Effector memory CD8-positive, alpha-beta T cell (primary cell): ENCODE data around the gene WT1.

ENCODE experiments used
- ATAC-seq: fragments of 150-1000 bp; cut with Tn5 transposase; replicated peaks from 2 replicates; pipeline ENCODE4 v1.10.0; 2021; ENCODE audit warnings: mild to moderate bottlenecking, moderate library complexity
- DNase-seq, 3 experiments: peaks; one replicate each; pipeline ENCODE4 v3.0.0; 2021
- H3K27ac Mint-ChIP-seq, 2 donors: one replicate each; pipeline ENCODE4 v1.8.0; 2022; ENCODE audit warnings: mild to moderate bottlenecking in 2 of 2, mixed read lengths in 2 of 2, moderate library complexity in 2 of 2
- H3K27me3 Mint-ChIP-seq, 2 donors: one replicate each; pipeline ENCODE4 v1.8.0; 2022; ENCODE audit warnings: mixed read lengths in 2 of 2
- H3K36me3 Mint-ChIP-seq: one replicate; pipeline ENCODE4 v1.8.0; 2022; ENCODE audit warnings: mild to moderate bottlenecking, moderate library complexity, mixed read lengths; ENCODE audit not compliant: insufficient read depth
- H3K4me1 Mint-ChIP-seq, 2 donors: one replicate each; pipeline ENCODE4 v1.8.0; 2022; ENCODE audit warnings: low read depth in 2 of 2, mixed read lengths in 2 of 2
- H3K4me3 Mint-ChIP-seq, 2 donors: one replicate each; pipeline ENCODE4 v1.8.0; 2022; ENCODE audit warnings: mild to moderate bottlenecking in 2 of 2, mixed read lengths in 2 of 2, moderate library complexity in 2 of 2
- H3K9me3 Mint-ChIP-seq, 2 donors: one replicate each; pipeline ENCODE4 v1.8.0; 2022; ENCODE audit warnings: mixed read lengths in 2 of 2

WT1 gene

GRCh38 chr11:32341620-32342613 is 93.4 kb downstream of the WT1 start:
- peaks cover 26 to 28% of the 10 kb centered on the region in 2 donors for H3K27me3 Mint-ChIP-seq
- no peak overlapping the region for H3K27ac Mint-ChIP-seq
- ATAC-seq (no peak), DNase-seq (no peak)
- H3K9me3 Mint-ChIP-seq, result no peaks in the 10 kb centered on the region
- no peak overlapping the region for H3K4me3 Mint-ChIP-seq
- peaks cover 0 to 5% of the 10 kb centered on the region in 2 donors for H3K4me1 Mint-ChIP-seq
- H3K36me3 Mint-ChIP-seq, result peaks cover 4% of the 10 kb centered on the region

- H3K4me1 Mint-ChIP-seq, result peaks cover 0 to 5% of the 10 kb centered on the region in 2 donors
- ATAC-seq, result no peak
- H3K36me3 Mint-ChIP-seq, result peaks cover 4% of the 10 kb centered on the region
- H3K4me3 Mint-ChIP-seq, result no peak overlapping the region
- no peak overlapping the region for H3K27ac Mint-ChIP-seq
- peaks cover 27 to 31% of the 10 kb centered on the region in 2 donors for H3K27me3 Mint-ChIP-seq
- H3K9me3 Mint-ChIP-seq, result no peaks in the 10 kb centered on the region
- DNase-seq, result no peak
These were observed 95.2 kb downstream of the WT1 start for GRCh38 chr11:32340181-32340580.
